Neural cell (in vitro differentiated cells): ENCODE results near the gene UBAC2. TPM values are rescaled to one million over a fixed set of nuclear protein-coding genes. Genes with fewer than 3 reads are reported as not detected.
"Not testable (repeated sequence)": the region's sequence is repeated elsewhere in the genome, so short reads cannot be mapped to it uniquely, and the experiment has no call there.

ENCODE experiments used
- H2AFZ ChIP-seq: fragments of 200-600, 300-800 bp; sonication (generic), shearing (Covaris generic); 2 replicates; pipeline ENCODE4 v1.6.0; 2014; ENCODE audit warnings: low read depth, mild to moderate bottlenecking, antibody characterized with exemption, low read length, moderate library complexity
- H3F3A ChIP-seq: fragments of 200-600 bp; shearing (Covaris generic); 2 replicates; pipeline ENCODE4 v1.6.1; 2016; ENCODE audit warnings: mild to moderate bottlenecking, moderate library complexity, mixed read lengths, antibody characterized with exemption, low read length; ENCODE audit not compliant: insufficient read depth, poor library complexity, severe bottlenecking
- H3K27ac ChIP-seq: fragments of 200-600, 300-800 bp; sonication (generic), shearing (Covaris generic); 2 replicates; pipeline ENCODE4 v1.5.1; 2014; ENCODE audit warnings: mild to moderate bottlenecking, low read length, moderate library complexity
- H3K27me3 ChIP-seq: fragments of 300-800, 200-600 bp; sonication (generic), shearing (Covaris generic); 2 replicates; pipeline ENCODE4 v1.6.0; 2014; ENCODE audit warnings: mild to moderate bottlenecking, low read depth, low read length, moderate library complexity; ENCODE audit not compliant: insufficient read depth
- H3K36me3 ChIP-seq: fragments of 300-800, 200-600 bp; sonication (generic), shearing (Covaris generic); 2 replicates; pipeline ENCODE4 v1.5.1; 2014; ENCODE audit warnings: mild to moderate bottlenecking, antibody characterized with exemption, low read length, moderate library complexity; ENCODE audit not compliant: insufficient read depth
- H3K4me2 ChIP-seq: fragments of 300-800, 200-600 bp; sonication (generic), shearing (Covaris generic); 2 replicates; pipeline ENCODE4 v1.6.0; 2014; ENCODE audit warnings: mild to moderate bottlenecking, low read length
- H3K4me3 ChIP-seq: fragments of 300-800, 200-600 bp; sonication (generic), shearing (Covaris generic); 2 replicates; pipeline ENCODE4 v1.5.1; 2014; ENCODE audit warnings: mild to moderate bottlenecking, low read length, moderate library complexity
- H3K79me2 ChIP-seq: fragments of 200-600 bp; shearing (Covaris generic); replicated peaks from 2 replicates; pipeline ENCODE4 v1.6.0; 2014; ENCODE audit warnings: mild to moderate bottlenecking, low read length, moderate library complexity; ENCODE audit not compliant: insufficient read depth
- H3K9ac ChIP-seq: fragments of 300-800, 200-600 bp; sonication (generic), shearing (Covaris generic); 2 replicates; pipeline ENCODE4 v1.6.1; 2016; ENCODE audit warnings: mild to moderate bottlenecking, low read length, mixed read lengths
- H3K9me2 ChIP-seq: fragments of 200-600 bp; shearing (Covaris generic); 2 replicates; pipeline ENCODE4 v1.6.1; 2016; ENCODE audit warnings: mild to moderate bottlenecking, low read length, mixed read lengths; ENCODE audit not compliant: insufficient read depth
- H3K9me3 ChIP-seq: fragments of 200-600, 300-800 bp; sonication (generic), shearing (Covaris generic); 2 replicates; pipeline ENCODE4 v1.6.1; 2016; ENCODE audit warnings: mild to moderate bottlenecking, mixed run types, low read length, moderate library complexity, mixed read lengths
- H4K20me1 ChIP-seq: fragments of 200-600 bp; shearing (Covaris generic); 2 replicates; pipeline ENCODE4 v1.6.1; 2016; ENCODE audit warnings: mild to moderate bottlenecking, mixed run types; ENCODE audit not compliant: insufficient read depth
- CTCF ChIP-seq: fragments of 450-650 bp; IDR thresholded peaks from 2 replicates; pipeline ENCODE4 v1.5.1; 2014; ENCODE audit warnings: antibody characterized with exemption, mild to moderate bottlenecking, moderate library complexity; ENCODE audit not compliant: poor library complexity, severe bottlenecking
- EP300 ChIP-seq: fragments of 450-650 bp; conservative IDR thresholded peaks from 2 replicates; pipeline ENCODE4 v1.6.1; 2014; ENCODE audit warnings: antibody characterized with exemption, mild to moderate bottlenecking, moderate library complexity; ENCODE audit not compliant: poor library complexity, severe bottlenecking
- EZH2 ChIP-seq: fragments of 200-600, 300-800 bp; shearing (Covaris generic), sonication (generic); IDR thresholded peaks from 2 replicates; pipeline ENCODE4 v1.6.1; 2014; ENCODE audit warnings: antibody characterized with exemption, low read length, borderline replicate concordance, mild to moderate bottlenecking; ENCODE audit not compliant: insufficient read depth, poor library complexity, severe bottlenecking
- MXI1 ChIP-seq: fragments of 450-650 bp; conservative IDR thresholded peaks from 2 replicates; pipeline ENCODE4 v1.6.1; 2014; ENCODE audit warnings: antibody characterized with exemption, mild to moderate bottlenecking; ENCODE audit not compliant: poor library complexity, severe bottlenecking
- POLR2AphosphoS5 ChIP-seq: IDR thresholded peaks from 2 replicates; pipeline ENCODE4 v1.6.1; 2012
- RAD21 ChIP-seq: fragments of 450-650 bp; conservative IDR thresholded peaks from 2 replicates; pipeline ENCODE4 v1.6.1; 2014; ENCODE audit warnings: antibody characterized with exemption, mild to moderate bottlenecking, moderate library complexity
- SMC3 ChIP-seq: fragments of 450-650 bp; conservative IDR thresholded peaks from 2 replicates; pipeline ENCODE4 v1.6.1; 2014; ENCODE audit warnings: antibody characterized with exemption, mild to moderate bottlenecking, moderate library complexity; ENCODE audit not compliant: poor library complexity
- TAF1 ChIP-seq: IDR thresholded peaks from 2 replicates; pipeline ENCODE4 v1.6.1; 2012; ENCODE audit warnings: low read depth
- polyA plus RNA-seq: library from polyadenylated mRNA; depleted of rRNA; stranded (reverse); fragments of >200 nt; gene quantifications from 2 replicates; pipeline ENCODE4 v1.2.3, GENCODE V29; 2014
- TF ChIP-seq, protein P1 (sequence below): IDR thresholded peaks from 2 replicates; pipeline ENCODE4 v1.6.1; 2012; ENCODE audit warnings: borderline replicate concordance

UBAC2 gene
- polyA plus RNA-seq, 1 donor from 2014 or later, result 56.9 TPM

DNA sequence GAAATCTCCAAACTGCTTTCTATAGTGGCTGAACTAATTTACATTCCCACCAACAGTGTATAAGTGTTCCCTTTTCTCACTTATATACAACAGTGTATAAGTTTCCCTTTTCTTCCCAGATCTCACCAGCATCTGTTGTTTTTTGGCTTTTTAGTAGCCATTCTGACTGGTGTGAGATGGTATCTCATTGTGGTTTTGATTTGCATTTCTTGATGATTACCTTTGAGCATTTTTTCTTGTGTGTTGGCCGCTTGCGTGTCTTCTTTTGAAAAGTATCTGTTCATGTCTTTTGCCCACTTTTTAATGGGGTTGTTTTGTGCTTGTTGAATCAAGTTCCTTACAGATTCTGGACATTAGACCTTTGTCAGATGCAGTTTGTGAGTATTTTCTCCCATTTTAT, 49.0 kb downstream of the UBAC2 start:
- not testable (repeated sequence) for H3K36me3 ChIP-seq, H3K9me2 ChIP-seq, H3K9ac ChIP-seq, H3K27me3 ChIP-seq, H3K9me3 ChIP-seq, H4K20me1 ChIP-seq, H3K4me3 ChIP-seq, H3K4me2 ChIP-seq, H3K27ac ChIP-seq, H3K79me2 ChIP-seq, H2AFZ ChIP-seq, H3F3A ChIP-seq

- Histone ChIP-seq H3K36me3 (no peaks in the 10 kb centered on the region), H3K27ac (no peak overlapping the region), H3K79me2 (no peaks in the 10 kb centered on the region), H3F3A (no peaks in the 10 kb centered on the region), H3K9ac (no peak overlapping the region), H3K4me2 (no peak overlapping the region), H3K9me3 (no peaks in the 10 kb centered on the region), H3K9me2 (no peaks in the 10 kb centered on the region), H3K27me3 (no peaks in the 10 kb centered on the region), H2AFZ (no peak overlapping the region), H4K20me1 (no peaks in the 10 kb centered on the region), H3K4me3 (no peak overlapping the region)
- TF ChIP-seq CTCF (no peak), TAF1 (no peak), RAD21 (no peak), MXI1 (no peak), POLR2AphosphoS5 (no peak), EP300 (no peak), SMC3 (no peak), EZH2 (no peak)
- TF ChIP-seq, protein P1, sequence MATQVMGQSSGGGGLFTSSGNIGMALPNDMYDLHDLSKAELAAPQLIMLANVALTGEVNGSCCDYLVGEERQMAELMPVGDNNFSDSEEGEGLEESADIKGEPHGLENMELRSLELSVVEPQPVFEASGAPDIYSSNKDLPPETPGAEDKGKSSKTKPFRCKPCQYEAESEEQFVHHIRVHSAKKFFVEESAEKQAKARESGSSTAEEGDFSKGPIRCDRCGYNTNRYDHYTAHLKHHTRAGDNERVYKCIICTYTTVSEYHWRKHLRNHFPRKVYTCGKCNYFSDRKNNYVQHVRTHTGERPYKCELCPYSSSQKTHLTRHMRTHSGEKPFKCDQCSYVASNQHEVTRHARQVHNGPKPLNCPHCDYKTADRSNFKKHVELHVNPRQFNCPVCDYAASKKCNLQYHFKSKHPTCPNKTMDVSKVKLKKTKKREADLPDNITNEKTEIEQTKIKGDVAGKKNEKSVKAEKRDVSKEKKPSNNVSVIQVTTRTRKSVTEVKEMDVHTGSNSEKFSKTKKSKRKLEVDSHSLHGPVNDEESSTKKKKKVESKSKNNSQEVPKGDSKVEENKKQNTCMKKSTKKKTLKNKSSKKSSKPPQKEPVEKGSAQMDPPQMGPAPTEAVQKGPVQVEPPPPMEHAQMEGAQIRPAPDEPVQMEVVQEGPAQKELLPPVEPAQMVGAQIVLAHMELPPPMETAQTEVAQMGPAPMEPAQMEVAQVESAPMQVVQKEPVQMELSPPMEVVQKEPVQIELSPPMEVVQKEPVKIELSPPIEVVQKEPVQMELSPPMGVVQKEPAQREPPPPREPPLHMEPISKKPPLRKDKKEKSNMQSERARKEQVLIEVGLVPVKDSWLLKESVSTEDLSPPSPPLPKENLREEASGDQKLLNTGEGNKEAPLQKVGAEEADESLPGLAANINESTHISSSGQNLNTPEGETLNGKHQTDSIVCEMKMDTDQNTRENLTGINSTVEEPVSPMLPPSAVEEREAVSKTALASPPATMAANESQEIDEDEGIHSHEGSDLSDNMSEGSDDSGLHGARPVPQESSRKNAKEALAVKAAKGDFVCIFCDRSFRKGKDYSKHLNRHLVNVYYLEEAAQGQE, result no peak
These were observed 50.5 kb downstream of the UBAC2 start for GRCh38 chr13:99250982-99251825.
